Neural cell (in vitro differentiated cells): ENCODE data around the gene PARP12.

ENCODE experiments used
- CTCF ChIP-seq: fragments of 450-650 bp; IDR thresholded peaks from 2 replicates; pipeline ENCODE4 v1.5.1; 2014; ENCODE audit warnings: antibody characterized with exemption, mild to moderate bottlenecking, moderate library complexity; ENCODE audit not compliant: poor library complexity, severe bottlenecking
- EP300 ChIP-seq: fragments of 450-650 bp; conservative IDR thresholded peaks from 2 replicates; pipeline ENCODE4 v1.6.1; 2014; ENCODE audit warnings: antibody characterized with exemption, mild to moderate bottlenecking, moderate library complexity; ENCODE audit not compliant: poor library complexity, severe bottlenecking
- EZH2 ChIP-seq: fragments of 200-600, 300-800 bp; shearing (Covaris generic), sonication (generic); IDR thresholded peaks from 2 replicates; pipeline ENCODE4 v1.6.1; 2014; ENCODE audit warnings: antibody characterized with exemption, low read length, borderline replicate concordance, mild to moderate bottlenecking; ENCODE audit not compliant: insufficient read depth, poor library complexity, severe bottlenecking
- RAD21 ChIP-seq: fragments of 450-650 bp; conservative IDR thresholded peaks from 2 replicates; pipeline ENCODE4 v1.6.1; 2014; ENCODE audit warnings: antibody characterized with exemption, mild to moderate bottlenecking, moderate library complexity
- REST ChIP-seq: IDR thresholded peaks from 2 replicates; pipeline ENCODE4 v1.6.1; 2012; ENCODE audit warnings: borderline replicate concordance

GRCh38 chr7:140047197-140047596, 15.6 kb downstream of the PARP12 start:
- TF ChIP-seq EP300 (no peak), CTCF (no peak), RAD21 (no peak), REST (no peak), EZH2 (no peak)
